Vagina (tissue), 2 donors: Measurements from ENCODE around the gene PORCN. TPM values are rescaled to one million over a fixed set of nuclear protein-coding genes. Genes with fewer than 3 reads are reported as not detected.
"Not testable (repeated sequence)": the region's sequence is repeated elsewhere in the genome, so short reads cannot be mapped to it uniquely, and the experiment has no call there.

Source experiments
- DNase-seq, 2 donors: peaks; one replicate each; pipeline ENCODE4 v3.0.0-alpha.2; 2017; ENCODE audit errors: extremely low spot score in 2 of 2
- H3K27ac ChIP-seq: fragments of 200-600 bp; sonication (generic); one replicate; pipeline ENCODE4 v1.5.1; 2019
- H3K27me3 ChIP-seq: fragments of 200-600 bp; sonication (generic); one replicate; pipeline ENCODE4 v1.5.1; 2019
- H3K36me3 ChIP-seq, 2 donors: fragments of 200-600 bp; sonication (generic); one replicate each; pipeline ENCODE4 v1.5.1; 2017 to 2019
- H3K4me1 ChIP-seq: fragments of 200-600 bp; sonication (generic); one replicate; pipeline ENCODE4 v1.5.1; 2019
- H3K4me3 ChIP-seq, 2 donors: fragments of 200-600 bp; sonication (generic); 1 replicate in 1 of 2; 2 replicates in 1 of 2; pipeline ENCODE4 v1.5.1; 2016 to 2019
- H3K9me3 ChIP-seq: fragments of 200-600 bp; sonication (generic); one replicate; pipeline ENCODE4 v1.5.1; 2019
- CTCF ChIP-seq, 3 experiments: fragments of 450-650 bp in 2 of 3; fragments of 200-600 bp in 1 of 3; sonication (generic) in 1 of 3; IDR thresholded peaks; one replicate each; pipeline ENCODE4 v1.5.1; 2017 to 2019; ENCODE audit warnings: antibody characterized with exemption in 3 of 3, mild to moderate bottlenecking in 2 of 3, moderate library complexity in 2 of 3
- POLR2A ChIP-seq, 2 donors: fragments of 450-650 bp; IDR thresholded peaks; one replicate each; pipeline ENCODE4 v1.6.1; 2017; ENCODE audit warnings: antibody characterized with exemption in 2 of 2, mild to moderate bottlenecking in 2 of 2, moderate library complexity in 2 of 2
- POLR2AphosphoS5 ChIP-seq, 2 donors: sonication (generic); formaldehyde crosslinking; IDR thresholded peaks; one replicate each; pipeline ENCODE4 v1.9.0; 2017; ENCODE audit warnings: antibody characterized with exemption in 2 of 2, mild to moderate bottlenecking in 2 of 2, low read depth in 1 of 2; ENCODE audit not compliant: insufficient read depth in 1 of 2
- intact Hi-C: fragments of 100-400 bp; cut with DNase I; formaldehyde crosslinking; loops from one replicate; pipeline ENCODE4 v1.15.1; 2023
- total RNA-seq: library from RNA; depleted of rRNA; stranded (reverse); fragments of >200 nt; gene quantifications from one replicate; pipeline ENCODE4 v1.2.3, GENCODE V29; 2016

The PORCN gene
- total RNA-seq, 1 donor from 2014 or later, result 15.7 TPM

GRCh38 chrX:48539345-48540027 is 30.7 kb downstream of the PORCN start, which contains the start of gene TBC1D25:
TSS of gene TBC1D25 (plus strand) at chrX:48539714. CDS start at chrX:48539798, 84 bp downstream.
- TF ChIP-seq CTCF (IDR thresholded peaks at IDR 0.05) (no peak), POLR2A (IDR thresholded peaks at IDR 0.05) (peak in 1 of 2 donors; percentile 23), POLR2AphosphoS5 (IDR thresholded peaks at IDR 0.05; ENCODE audit: insufficient read depth in 1 of 2, low read depth in 1 of 2) (peak; percentile 75 to 78)
- peak in 1 of 2 donors; percentile 97 for DNase-seq
- no peaks in the 10 kb centered on the region for H3K27me3 ChIP-seq
- H3K4me1 ChIP-seq, result peaks cover 11% of the 10 kb centered on the region
- no peaks in the 10 kb centered on the region for H3K9me3 ChIP-seq
- intact Hi-C loops, result no loop called here
- H3K27ac ChIP-seq, result peak within 1 kb of the TSS; percentile 93
- H3K4me3 ChIP-seq, result peak within 1 kb of the TSS; percentile 58 to 63
- H3K36me3 ChIP-seq, result no peaks in the 10 kb centered on the region

GRCh38 chrX:48540028-48540375 is 31.2 kb downstream of the PORCN start:
- peak overlapping the region; percentile 93 for H3K27ac ChIP-seq
- no peaks in the 10 kb centered on the region for H3K9me3 ChIP-seq
- no peak for TF ChIP-seq POLR2AphosphoS5 (IDR thresholded peaks at IDR 0.05; ENCODE audit: insufficient read depth in 1 of 2, low read depth in 1 of 2)
- no peak for TF ChIP-seq CTCF (IDR thresholded peaks at IDR 0.05)
- TF ChIP-seq POLR2A (IDR thresholded peaks at IDR 0.05), result no peak
- intact Hi-C loops, result no loop called here
- peak overlapping the region; percentile 58 to 63 for H3K4me3 ChIP-seq
- H3K27me3 ChIP-seq, result no peaks in the 10 kb centered on the region
- no peaks in the 10 kb centered on the region for H3K36me3 ChIP-seq
- H3K4me1 ChIP-seq, result peaks cover 11% of the 10 kb centered on the region
- no peak for DNase-seq

- Histone ChIP-seq H3K27ac (peak overlapping the region; percentile 93), H3K4me3 (peak overlapping the region in 1 of 2 donors; percentile 63), H3K27me3 (no peaks in the 10 kb centered on the region), H3K4me1 (peaks cover 11% of the 10 kb centered on the region), H3K36me3 (no peaks in the 10 kb centered on the region), H3K9me3 (no peaks in the 10 kb centered on the region)
- TF ChIP-seq POLR2AphosphoS5 (IDR thresholded peaks at IDR 0.05; ENCODE audit: insufficient read depth in 1 of 2, low read depth in 1 of 2) (no peak), POLR2A (IDR thresholded peaks at IDR 0.05) (no peak), CTCF (IDR thresholded peaks at IDR 0.05) (no peak)
- DNase-seq, result no peak
- intact Hi-C loops, result no loop called here
These were observed 31.7 kb downstream of the PORCN start for GRCh38 chrX:48540480-48540879.

GRCh38 chrX:48541140-48541814 is 32.5 kb downstream of the PORCN start:
- Histone ChIP-seq H3K36me3 (no peaks in the 10 kb centered on the region), H3K27me3 (no peaks in the 10 kb centered on the region), H3K4me3 (no peak overlapping the region), H3K4me1 (peaks cover 11% of the 10 kb centered on the region), H3K27ac (no peak overlapping the region), H3K9me3 (no peaks in the 10 kb centered on the region)
- TF ChIP-seq CTCF (IDR thresholded peaks at IDR 0.05) (no peak), POLR2A (IDR thresholded peaks at IDR 0.05) (no peak), POLR2AphosphoS5 (IDR thresholded peaks at IDR 0.05; ENCODE audit: insufficient read depth in 1 of 2, low read depth in 1 of 2) (no peak)
- no peak for DNase-seq
- intact Hi-C loops, result no loop called here

- no peak for DNase-seq
- Histone ChIP-seq H3K36me3 (peaks cover 0 to 12% of the 10 kb centered on the region in 2 donors), H3K27me3 (no peaks in the 10 kb centered on the region), H3K4me3 (no peak overlapping the region), H3K9me3 (no peaks in the 10 kb centered on the region), H3K27ac (no peak overlapping the region), H3K4me1 (no peaks in the 10 kb centered on the region)
- no peak for TF ChIP-seq CTCF (IDR thresholded peaks at IDR 0.05)
- no peak for TF ChIP-seq POLR2A (IDR thresholded peaks at IDR 0.05)
- no peak for TF ChIP-seq POLR2AphosphoS5 (IDR thresholded peaks at IDR 0.05; ENCODE audit: insufficient read depth in 1 of 2, low read depth in 1 of 2)
- intact Hi-C loops, result no loop called here
These were observed 40.1 kb downstream of the PORCN start for GRCh38 chrX:48548871-48549270.

- not testable (repeated sequence) for H3K4me1 ChIP-seq
These were observed 47.0 kb downstream of the PORCN start for GRCh38 chrX:48555731-48556325.

More at GRCh38 chrX:48555731-48556325, 47.0 kb downstream of the PORCN start:
- H3K27ac ChIP-seq, intact Hi-C loops, H3K27me3 ChIP-seq, H3K4me3 ChIP-seq, DNase-seq, H3K9me3 ChIP-seq: not testable (repeated sequence)
- peaks cover 0 to 25% of the 10 kb centered on the region in 2 donors for H3K36me3 ChIP-seq
